ENCODE measurements around the gene NXF1. TPM values are rescaled to one million over a fixed set of nuclear protein-coding genes. Genes with fewer than 3 reads are reported as not detected.

The NXF1 gene
- total and polyA plus RNA-seq, 2 of the 13 experiments (the other 11 are each of a cell fraction or from before 2014, with no cell fraction given): 30.4 to 30.9 TPM

GRCh38 chr11:62791501-62792201 lies 13.6 kb downstream of the NXF1 start, which contains the start of gene TMEM223 (continued):
- TF ChIP-seq YY1 (IDR thresholded peaks at IDR 0.05; ENCODE audit: insufficient read depth, insufficient replicate concordance, low read depth, low read length) (peak; percentile 94), BRD4 (CRISPR knock-in tag; IDR thresholded peaks at IDR 0.05) (0 out of 2 replicates have a peak, but pooled peaks have one; percentile 61), ZNF546 (CRISPR knock-in tag; conservative IDR thresholded peaks at IDR 0.05) (peak; percentile 94), ZNF709 (CRISPR knock-in tag; IDR thresholded peaks at IDR 0.05) (no peak), NCOR1 (IDR thresholded peaks at IDR 0.05; ENCODE audit: borderline replicate concordance, low read length) (no peak), ESRRA (CRISPR knock-in tag; IDR thresholded peaks at IDR 0.05; ENCODE audit: low read depth) (no peak; the same call in 1 of the 2 replicates), POGZ (CRISPR knock-in tag; IDR thresholded peaks at IDR 0.05) (peak; percentile 43; the same call in 1 of the 2 replicates), ZBTB20 (CRISPR knock-in tag; IDR thresholded peaks at IDR 0.05; ENCODE audit: borderline replicate concordance, low read depth) (0 out of 2 replicates have a peak, but pooled peaks have one; percentile 35), BRCA1 (CRISPR knock-in tag; IDR thresholded peaks at IDR 0.05) (no peak), SOX5 (CRISPR knock-in tag; IDR thresholded peaks at IDR 0.05; ENCODE audit: borderline replicate concordance) (no peak), RCOR2 (CRISPR knock-in tag; IDR thresholded peaks at IDR 0.05) (no peak), ZNF816 (CRISPR knock-in tag; IDR thresholded peaks at IDR 0.05; ENCODE audit: borderline replicate concordance) (0 out of 2 replicates have a peak, but pooled peaks have one; percentile 45), SMC3 (IDR thresholded peaks at IDR 0.05; ENCODE audit: low read length) (no peak), KMT2A (CRISPR knock-in tag; IDR thresholded peaks at IDR 0.05) (peak; percentile 92; the same call in 1 of the 2 replicates), ZNF550 (CRISPR knock-in tag; IDR thresholded peaks at IDR 0.05; ENCODE audit: borderline replicate concordance) (no peak)
- TF ChIP-seq, protein P1, sequence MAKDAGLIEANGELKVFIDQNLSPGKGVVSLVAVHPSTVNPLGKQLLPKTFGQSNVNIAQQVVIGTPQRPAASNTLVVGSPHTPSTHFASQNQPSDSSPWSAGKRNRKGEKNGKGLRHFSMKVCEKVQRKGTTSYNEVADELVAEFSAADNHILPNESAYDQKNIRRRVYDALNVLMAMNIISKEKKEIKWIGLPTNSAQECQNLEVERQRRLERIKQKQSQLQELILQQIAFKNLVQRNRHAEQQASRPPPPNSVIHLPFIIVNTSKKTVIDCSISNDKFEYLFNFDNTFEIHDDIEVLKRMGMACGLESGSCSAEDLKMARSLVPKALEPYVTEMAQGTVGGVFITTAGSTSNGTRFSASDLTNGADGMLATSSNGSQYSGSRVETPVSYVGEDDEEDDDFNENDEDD (CRISPR knock-in tag; IDR thresholded peaks at IDR 0.05; ENCODE audit: borderline replicate concordance): peak; percentile 62; the same call in 1 of the 2 replicates
- TF ChIP-seq, protein P2, sequence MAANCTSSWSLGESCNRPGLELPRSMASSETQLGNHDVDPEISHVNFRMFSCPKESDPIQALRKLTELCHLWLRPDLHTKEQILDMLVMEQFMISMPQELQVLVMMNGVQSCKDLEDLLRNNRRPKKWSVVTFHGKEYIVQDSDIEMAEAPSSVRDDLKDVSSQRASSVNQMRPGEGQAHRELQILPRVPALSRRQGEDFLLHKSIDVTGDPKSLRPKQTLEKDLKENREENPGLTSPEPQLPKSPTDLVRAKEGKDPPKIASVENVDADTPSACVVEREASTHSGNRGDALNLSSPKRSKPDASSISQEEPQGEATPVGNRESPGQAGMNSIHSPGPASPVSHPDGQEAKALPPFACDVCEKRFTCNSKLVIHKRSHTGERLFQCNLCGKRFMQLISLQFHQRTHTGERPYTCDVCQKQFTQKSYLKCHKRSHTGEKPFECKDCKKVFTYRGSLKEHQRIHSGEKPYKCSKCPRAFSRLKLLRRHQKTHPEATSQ (CRISPR knock-in tag; IDR thresholded peaks at IDR 0.05; ENCODE audit: borderline replicate concordance): peak; percentile 72; the same call in 1 of the 2 replicates
- TF ChIP-seq, protein P3, sequence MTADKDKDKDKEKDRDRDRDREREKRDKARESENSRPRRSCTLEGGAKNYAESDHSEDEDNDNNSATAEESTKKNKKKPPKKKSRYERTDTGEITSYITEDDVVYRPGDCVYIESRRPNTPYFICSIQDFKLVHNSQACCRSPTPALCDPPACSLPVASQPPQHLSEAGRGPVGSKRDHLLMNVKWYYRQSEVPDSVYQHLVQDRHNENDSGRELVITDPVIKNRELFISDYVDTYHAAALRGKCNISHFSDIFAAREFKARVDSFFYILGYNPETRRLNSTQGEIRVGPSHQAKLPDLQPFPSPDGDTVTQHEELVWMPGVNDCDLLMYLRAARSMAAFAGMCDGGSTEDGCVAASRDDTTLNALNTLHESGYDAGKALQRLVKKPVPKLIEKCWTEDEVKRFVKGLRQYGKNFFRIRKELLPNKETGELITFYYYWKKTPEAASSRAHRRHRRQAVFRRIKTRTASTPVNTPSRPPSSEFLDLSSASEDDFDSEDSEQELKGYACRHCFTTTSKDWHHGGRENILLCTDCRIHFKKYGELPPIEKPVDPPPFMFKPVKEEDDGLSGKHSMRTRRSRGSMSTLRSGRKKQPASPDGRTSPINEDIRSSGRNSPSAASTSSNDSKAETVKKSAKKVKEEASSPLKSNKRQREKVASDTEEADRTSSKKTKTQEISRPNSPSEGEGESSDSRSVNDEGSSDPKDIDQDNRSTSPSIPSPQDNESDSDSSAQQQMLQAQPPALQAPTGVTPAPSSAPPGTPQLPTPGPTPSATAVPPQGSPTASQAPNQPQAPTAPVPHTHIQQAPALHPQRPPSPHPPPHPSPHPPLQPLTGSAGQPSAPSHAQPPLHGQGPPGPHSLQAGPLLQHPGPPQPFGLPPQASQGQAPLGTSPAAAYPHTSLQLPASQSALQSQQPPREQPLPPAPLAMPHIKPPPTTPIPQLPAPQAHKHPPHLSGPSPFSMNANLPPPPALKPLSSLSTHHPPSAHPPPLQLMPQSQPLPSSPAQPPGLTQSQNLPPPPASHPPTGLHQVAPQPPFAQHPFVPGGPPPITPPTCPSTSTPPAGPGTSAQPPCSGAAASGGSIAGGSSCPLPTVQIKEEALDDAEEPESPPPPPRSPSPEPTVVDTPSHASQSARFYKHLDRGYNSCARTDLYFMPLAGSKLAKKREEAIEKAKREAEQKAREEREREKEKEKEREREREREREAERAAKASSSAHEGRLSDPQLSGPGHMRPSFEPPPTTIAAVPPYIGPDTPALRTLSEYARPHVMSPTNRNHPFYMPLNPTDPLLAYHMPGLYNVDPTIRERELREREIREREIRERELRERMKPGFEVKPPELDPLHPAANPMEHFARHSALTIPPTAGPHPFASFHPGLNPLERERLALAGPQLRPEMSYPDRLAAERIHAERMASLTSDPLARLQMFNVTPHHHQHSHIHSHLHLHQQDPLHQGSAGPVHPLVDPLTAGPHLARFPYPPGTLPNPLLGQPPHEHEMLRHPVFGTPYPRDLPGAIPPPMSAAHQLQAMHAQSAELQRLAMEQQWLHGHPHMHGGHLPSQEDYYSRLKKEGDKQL (CRISPR knock-in tag; IDR thresholded peaks at IDR 0.05; ENCODE audit: low read depth): 0 out of 2 replicates have a peak, but pooled peaks have one; percentile 43
- TF ChIP-seq, protein P4, sequence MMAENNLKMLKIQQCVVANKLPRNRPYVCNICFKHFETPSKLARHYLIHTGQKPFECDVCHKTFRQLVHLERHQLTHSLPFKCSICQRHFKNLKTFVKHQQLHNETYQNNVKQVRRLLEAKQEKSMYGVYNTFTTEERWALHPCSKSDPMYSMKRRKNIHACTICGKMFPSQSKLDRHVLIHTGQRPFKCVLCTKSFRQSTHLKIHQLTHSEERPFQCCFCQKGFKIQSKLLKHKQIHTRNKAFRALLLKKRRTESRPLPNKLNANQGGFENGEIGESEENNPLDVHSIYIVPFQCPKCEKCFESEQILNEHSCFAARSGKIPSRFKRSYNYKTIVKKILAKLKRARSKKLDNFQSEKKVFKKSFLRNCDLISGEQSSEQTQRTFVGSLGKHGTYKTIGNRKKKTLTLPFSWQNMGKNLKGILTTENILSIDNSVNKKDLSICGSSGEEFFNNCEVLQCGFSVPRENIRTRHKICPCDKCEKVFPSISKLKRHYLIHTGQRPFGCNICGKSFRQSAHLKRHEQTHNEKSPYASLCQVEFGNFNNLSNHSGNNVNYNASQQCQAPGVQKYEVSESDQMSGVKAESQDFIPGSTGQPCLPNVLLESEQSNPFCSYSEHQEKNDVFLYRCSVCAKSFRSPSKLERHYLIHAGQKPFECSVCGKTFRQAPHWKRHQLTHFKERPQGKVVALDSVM (CRISPR knock-in tag; IDR thresholded peaks at IDR 0.05): peak; percentile 61; the same call in 1 of the 2 replicates
